ENCODE results near the gene TSBP1. TPM values are rescaled to one million over a fixed set of nuclear protein-coding genes. Genes with fewer than 3 reads are reported as not detected.

Gene TSBP1
- total RNA-seq, 1 experiment from 2014 or later, result not detected

DNA sequence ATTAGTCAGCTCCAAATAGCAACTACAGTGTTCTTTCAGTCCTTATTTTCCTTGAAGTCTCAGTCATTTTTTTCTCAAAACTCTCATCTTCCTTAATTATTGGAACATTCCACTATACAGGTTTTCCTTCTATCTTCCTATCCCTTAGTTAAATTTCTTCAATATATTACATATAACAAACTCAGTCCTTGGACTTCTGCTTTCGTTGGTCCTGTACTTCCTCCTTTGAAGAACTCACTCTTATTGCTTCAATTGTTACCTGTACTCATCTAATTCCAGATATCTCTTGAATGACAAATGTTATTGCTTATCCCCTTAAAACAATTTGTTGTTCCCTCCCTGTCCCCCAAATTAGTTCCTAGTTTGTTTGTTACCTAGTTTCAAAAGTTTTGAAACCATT lies 80.2 kb downstream of the TSBP1 start:
- TF ChIP-seq, protein P1, sequence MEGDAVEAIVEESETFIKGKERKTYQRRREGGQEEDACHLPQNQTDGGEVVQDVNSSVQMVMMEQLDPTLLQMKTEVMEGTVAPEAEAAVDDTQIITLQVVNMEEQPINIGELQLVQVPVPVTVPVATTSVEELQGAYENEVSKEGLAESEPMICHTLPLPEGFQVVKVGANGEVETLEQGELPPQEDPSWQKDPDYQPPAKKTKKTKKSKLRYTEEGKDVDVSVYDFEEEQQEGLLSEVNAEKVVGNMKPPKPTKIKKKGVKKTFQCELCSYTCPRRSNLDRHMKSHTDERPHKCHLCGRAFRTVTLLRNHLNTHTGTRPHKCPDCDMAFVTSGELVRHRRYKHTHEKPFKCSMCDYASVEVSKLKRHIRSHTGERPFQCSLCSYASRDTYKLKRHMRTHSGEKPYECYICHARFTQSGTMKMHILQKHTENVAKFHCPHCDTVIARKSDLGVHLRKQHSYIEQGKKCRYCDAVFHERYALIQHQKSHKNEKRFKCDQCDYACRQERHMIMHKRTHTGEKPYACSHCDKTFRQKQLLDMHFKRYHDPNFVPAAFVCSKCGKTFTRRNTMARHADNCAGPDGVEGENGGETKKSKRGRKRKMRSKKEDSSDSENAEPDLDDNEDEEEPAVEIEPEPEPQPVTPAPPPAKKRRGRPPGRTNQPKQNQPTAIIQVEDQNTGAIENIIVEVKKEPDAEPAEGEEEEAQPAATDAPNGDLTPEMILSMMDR (conservative IDR thresholded peaks at IDR 0.05), result no peak
- Histone ChIP-seq H3K79me1 (ENCODE audit: insufficient read depth, low read depth, low read length, poor library complexity, severe bottlenecking) (no peaks in the 10 kb centered on the region), H3K23me2 (ENCODE audit: insufficient read length, low read depth, low read length, poor library complexity, severe bottlenecking) (no peaks in the 10 kb centered on the region), H3K27me3 (ENCODE audit: insufficient read depth, low read length) (no peaks in the 10 kb centered on the region), H3K23ac (ENCODE audit: insufficient read length, low read depth, low read length) (no peak overlapping the region), H2BK12ac (ENCODE audit: insufficient read length, low read depth, low read length) (no peak overlapping the region), H2BK120ac (ENCODE audit: low read depth, low read length, poor library complexity, severe bottlenecking) (no peak overlapping the region), H2BK20ac (ENCODE audit: low read depth, low read length, poor library complexity, severe bottlenecking) (no peak overlapping the region), H3K9me3 (ENCODE audit: control insufficient read depth, low read depth, low read length) (no peaks in the 10 kb centered on the region), H3K14ac (ENCODE audit: insufficient read depth, low read length) (no peak overlapping the region), H2AFZ (ENCODE audit: low read length) (no peak overlapping the region), H2AK5ac (ENCODE audit: insufficient read length, low read length) (no peak overlapping the region), H3K27ac (ENCODE audit: insufficient read length, low read depth, low read length) (no peak overlapping the region), H3K4me1 (ENCODE audit: insufficient read depth, low read length) (no peaks in the 10 kb centered on the region), H4K91ac (ENCODE audit: insufficient read length, low read depth, low read length) (no peak overlapping the region), H4K5ac (ENCODE audit: insufficient read length, low read depth, low read length) (no peak overlapping the region), H2BK5ac (ENCODE audit: insufficient read length, low read length) (no peak overlapping the region), H3K9ac (ENCODE audit: extremely low read depth, insufficient read length, low read length) (no peak overlapping the region), H3K56ac (ENCODE audit: insufficient read length, low read depth, low read length) (no peak overlapping the region), H3K4ac (ENCODE audit: low read depth, low read length) (no peak overlapping the region), H3K18ac (ENCODE audit: insufficient read length, low read depth, low read length) (no peak overlapping the region), H2BK15ac (ENCODE audit: low read depth, low read length) (no peak overlapping the region), H3K4me2 (ENCODE audit: insufficient read depth, insufficient read length, low read length) (no peak overlapping the region), H3K79me2 (ENCODE audit: insufficient read depth, low read length) (0 out of 2 replicates have a peak, but pooled peaks cover 1% of the 10 kb centered on the region), H4K20me1 (ENCODE audit: control insufficient read depth, insufficient read depth, insufficient read length) (no peaks in the 10 kb centered on the region), H4K8ac (replicated peaks; ENCODE audit: insufficient read length, low read depth, low read length) (no peak overlapping the region), H3T11ph (ENCODE audit: low read length) (no peak overlapping the region)
- H3K9me3 Mint-ChIP-seq, result no peaks in the 10 kb centered on the region
- H3K36me3 Mint-ChIP-seq (ENCODE audit: insufficient read depth in 1 of 3, low read depth in 3 of 3), result no peaks in the 10 kb centered on the region
- no CpG with 5 or more reads among the region's 1 CpG for WGBS (ENCODE audit: extremely low coverage, insufficient read length, low lambda C conversion rate)
- DNase-seq, result no peak
- H3K4me1 Mint-ChIP-seq, result no peaks in the 10 kb centered on the region
- H3K27me3 Mint-ChIP-seq (ENCODE audit: low read depth), result no peaks in the 10 kb centered on the region
- no peak overlapping the region for H3K27ac Mint-ChIP-seq
- no peak overlapping the region for H3K4me3 Mint-ChIP-seq

All from H9 (cell line).